GM19238 (cell line): ENCODE measurements around the gene NUBP1.

Source experiments
- DNase-seq: peaks from one replicate; pipeline ENCODE4 v3.0.0; 2011; ENCODE audit warnings: low spot score; ENCODE audit not compliant: insufficient read length

NUBP1 gene

GRCh38 chr16:10805334-10805733 lies 61.7 kb downstream of the NUBP1 start:
- DNase-seq, result no peak

- DNase-seq, result no peak
Measured at GRCh38 chr16:10806698-10807097, 63.1 kb downstream of the NUBP1 start.

GRCh38 chr16:10808218-10808617 lies 64.6 kb downstream of the NUBP1 start:
- no peak for DNase-seq

GRCh38 chr16:10808850-10809249 lies 65.2 kb downstream of the NUBP1 start:
- no peak for DNase-seq

GRCh38 chr16:10809706-10810105 lies 66.1 kb downstream of the NUBP1 start:
- no peak for DNase-seq

- DNase-seq, result no peak
Measured at GRCh38 chr16:10812312-10813098, 68.9 kb downstream of the NUBP1 start.

- no peak for DNase-seq
Measured at GRCh38 chr16:10813099-10813455, 69.4 kb downstream of the NUBP1 start.

- DNase-seq, result no peak
Measured at GRCh38 chr16:10817514-10817913, 73.9 kb downstream of the NUBP1 start.

- no peak for DNase-seq
Measured at GRCh38 chr16:10817963-10818941, 74.6 kb downstream of the NUBP1 start, which contains the start of gene TVP23A. Gene TVP23A, minus strand, starts transcription at chr16:10818794. Its CDS starts 301 bp downstream, at chr16:10818493.
